Right ventricle myocardium inferior (tissue), 1 donor: ENCODE measurements around the gene LRRC27. TPM values are rescaled to one million over a fixed set of nuclear protein-coding genes. Genes with fewer than 3 reads are reported as not detected.

ENCODE experiments used
- ATAC-seq: fragments of 200-7000 bp; cut with Tn5 transposase; one replicate; pipeline ENCODE4 v1.9.1; 2020; ENCODE audit warnings: mild to moderate bottlenecking, moderate library complexity
- DNase-seq: peaks from one replicate; pipeline ENCODE4 v3.0.0; 2021; ENCODE audit errors: missing footprints
- intact Hi-C: fragments of 100-400 bp; cut with DNase I; formaldehyde crosslinking; loops from one replicate; pipeline ENCODE4 v1.11.0; 2022
- total RNA-seq: library from RNA; stranded (reverse); fragmentation: NEBNext Ultra II Directional; extraction: Animal tissue kit (Norgen Biotek cat#: 25700); gene quantifications from one replicate; pipeline ENCODE4 v1.2.1, GENCODE V29; 2021
- donor health status: DM: no; HTN: yes; CAD: no; lungs with severe emphysema.

Gene LRRC27
- total RNA-seq, 1 donor from 2014 or later: 4.2 TPM

DNA sequence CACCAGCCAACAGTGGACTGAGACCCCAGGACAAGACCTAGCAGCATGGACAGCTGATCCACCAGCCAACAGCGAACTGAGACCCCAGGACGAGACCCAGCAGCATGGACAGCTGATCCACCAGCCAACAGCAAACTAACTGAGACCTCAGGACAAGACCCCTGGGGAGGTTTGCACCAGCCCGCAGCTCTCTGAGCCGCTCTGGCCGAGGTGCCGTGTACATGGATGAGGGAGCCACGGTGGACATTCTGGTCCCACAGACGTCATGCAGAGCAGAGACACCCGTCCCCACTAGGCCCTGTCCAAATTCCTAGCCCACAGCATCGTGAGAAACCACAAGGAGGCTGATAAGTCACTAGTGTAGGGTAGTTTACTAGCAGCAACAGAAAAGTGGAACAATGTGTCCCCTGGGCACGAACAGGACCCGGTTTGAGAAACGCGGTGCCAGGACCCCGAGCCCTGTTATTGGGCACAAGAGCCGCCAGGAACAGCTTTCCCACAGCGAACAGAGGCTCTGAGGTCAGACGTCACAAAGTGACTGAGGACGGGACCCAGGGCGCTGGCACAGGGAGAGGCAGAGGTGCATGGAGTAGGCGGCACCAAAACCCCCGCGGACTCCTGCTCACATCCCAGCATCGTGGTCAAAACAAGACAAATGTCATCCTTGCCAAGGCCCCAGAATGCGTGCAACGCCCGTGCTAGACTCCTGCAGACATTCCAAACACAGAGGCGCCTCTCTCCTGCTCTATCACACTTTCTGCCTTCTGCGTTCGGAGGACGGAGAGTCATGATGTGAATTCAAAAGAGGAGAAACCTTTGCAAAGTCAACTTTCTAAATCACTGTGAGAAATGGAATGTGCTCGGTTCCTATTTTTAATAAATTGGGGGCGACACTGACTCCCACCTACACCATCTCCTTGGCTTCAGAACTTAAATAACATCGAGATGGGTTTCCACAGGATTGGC is 32.3 kb upstream of the LRRC27 start:
- intact Hi-C loops: no loop called here
- ATAC-seq: no peak
- DNase-seq: no peak

DNA sequence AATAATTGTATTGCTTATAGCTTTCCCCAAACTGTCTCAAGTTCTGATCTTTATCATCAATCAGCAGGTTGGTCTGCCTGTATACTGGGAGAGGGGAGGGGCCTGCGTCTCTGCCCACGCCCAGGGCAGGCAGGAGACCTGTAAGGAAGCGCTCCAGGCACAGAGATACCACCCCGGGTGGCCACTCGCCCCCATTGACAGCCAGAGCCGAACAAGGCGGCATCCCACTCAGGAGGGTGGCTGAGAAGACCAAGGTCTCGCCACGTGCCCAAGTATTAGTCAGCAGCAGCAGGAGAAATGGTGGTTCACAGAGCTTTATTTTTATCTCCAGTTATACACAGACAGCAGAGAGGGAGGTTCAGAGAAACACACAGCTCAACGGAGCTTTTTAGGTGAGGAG is 31.4 kb upstream of the LRRC27 start:
- ATAC-seq (no peak), DNase-seq (no peak)
- intact Hi-C loops: no loop called here

DNA sequence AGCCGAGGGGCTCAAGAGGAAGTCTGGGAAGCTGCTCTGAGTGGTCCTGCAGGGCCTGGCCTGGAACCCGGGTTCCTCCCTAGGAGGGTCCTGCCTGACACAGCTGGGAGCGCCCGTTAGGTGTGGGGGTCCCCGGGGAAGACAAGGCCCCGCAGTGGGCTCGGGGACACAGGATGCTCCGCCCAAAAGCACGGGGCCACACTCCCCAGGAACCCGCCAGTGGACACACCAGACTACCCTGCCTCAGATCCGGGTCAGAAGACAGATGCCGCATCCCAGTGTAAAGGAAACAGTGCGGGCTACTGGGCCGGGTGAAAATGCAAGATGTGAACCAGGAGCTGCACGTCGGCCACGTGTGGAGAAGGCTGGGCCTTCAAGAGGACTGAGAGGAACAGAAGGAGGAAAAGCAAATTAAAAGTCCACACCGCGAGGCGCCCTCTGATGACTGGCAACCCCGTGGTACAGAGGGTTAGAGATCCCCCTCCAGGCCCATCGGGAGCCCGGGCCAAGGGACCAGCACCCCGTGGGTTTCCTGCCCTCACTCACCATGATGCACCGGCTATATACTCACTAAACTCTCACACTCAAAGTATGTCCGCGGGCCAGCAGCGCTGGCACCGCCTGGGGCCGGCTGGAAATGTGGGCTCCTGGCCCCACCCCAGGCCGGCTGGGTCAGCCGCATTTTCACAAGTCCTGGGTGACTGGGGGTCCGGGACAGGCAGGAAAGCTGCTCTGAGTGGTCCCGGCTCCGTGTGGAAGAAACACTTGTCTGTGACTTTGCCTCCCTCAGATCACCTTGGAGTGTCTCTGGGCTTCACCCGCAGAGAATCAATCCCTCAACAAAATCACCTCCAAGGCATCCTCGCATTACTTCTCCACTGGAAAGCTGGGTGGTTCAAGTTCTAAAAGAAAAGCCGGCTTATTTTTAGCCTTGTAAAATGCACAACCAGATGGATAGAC is 30.3 kb upstream of the LRRC27 start:
- ATAC-seq: no peak
- intact Hi-C loops: no loop called here
- no peak for DNase-seq

DNA sequence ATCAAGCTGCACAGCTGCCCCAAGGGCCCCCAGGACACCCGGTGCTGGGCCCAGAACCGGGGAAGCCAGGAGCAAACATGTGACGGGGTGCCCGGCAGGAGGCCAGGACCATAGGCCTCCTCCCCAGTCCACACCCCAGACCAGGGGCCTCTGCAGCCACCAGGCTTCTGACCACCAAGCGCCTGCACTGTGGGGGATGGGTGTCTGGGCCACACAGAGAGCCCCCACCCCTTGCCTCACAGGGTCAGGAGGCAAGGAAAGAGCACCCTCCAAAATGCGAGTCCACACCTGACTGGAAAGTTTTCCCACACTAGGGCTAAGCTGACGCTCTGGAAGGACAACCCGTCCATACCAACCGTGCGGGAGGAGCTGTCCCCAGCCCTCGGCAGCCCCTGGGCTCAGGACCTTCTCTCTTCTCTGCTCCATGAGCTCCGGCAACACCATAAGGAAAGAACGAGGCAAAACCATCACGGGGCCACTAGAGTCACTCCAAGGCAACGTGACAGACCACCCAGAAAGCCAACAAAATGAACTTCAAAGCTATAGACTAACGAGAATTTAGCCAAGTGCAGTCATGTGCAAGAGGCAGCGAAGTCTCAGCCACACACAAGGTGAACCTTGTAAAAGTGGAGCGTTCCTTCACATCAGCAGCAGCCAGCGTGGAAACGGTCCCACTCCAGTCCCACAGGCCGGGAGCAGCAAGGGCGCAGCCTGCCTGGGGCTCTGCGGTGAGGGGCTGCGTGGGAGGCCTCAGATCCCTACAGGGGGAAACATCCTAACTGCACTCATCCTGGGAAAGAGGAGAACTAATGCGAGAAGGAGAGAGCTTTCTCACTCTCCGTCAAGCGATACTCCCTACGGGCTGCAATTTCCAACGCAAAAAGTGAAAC is 29.3 kb upstream of the LRRC27 start:
- ATAC-seq (no peak), DNase-seq (no peak)
- intact Hi-C loops: no loop called here

DNA sequence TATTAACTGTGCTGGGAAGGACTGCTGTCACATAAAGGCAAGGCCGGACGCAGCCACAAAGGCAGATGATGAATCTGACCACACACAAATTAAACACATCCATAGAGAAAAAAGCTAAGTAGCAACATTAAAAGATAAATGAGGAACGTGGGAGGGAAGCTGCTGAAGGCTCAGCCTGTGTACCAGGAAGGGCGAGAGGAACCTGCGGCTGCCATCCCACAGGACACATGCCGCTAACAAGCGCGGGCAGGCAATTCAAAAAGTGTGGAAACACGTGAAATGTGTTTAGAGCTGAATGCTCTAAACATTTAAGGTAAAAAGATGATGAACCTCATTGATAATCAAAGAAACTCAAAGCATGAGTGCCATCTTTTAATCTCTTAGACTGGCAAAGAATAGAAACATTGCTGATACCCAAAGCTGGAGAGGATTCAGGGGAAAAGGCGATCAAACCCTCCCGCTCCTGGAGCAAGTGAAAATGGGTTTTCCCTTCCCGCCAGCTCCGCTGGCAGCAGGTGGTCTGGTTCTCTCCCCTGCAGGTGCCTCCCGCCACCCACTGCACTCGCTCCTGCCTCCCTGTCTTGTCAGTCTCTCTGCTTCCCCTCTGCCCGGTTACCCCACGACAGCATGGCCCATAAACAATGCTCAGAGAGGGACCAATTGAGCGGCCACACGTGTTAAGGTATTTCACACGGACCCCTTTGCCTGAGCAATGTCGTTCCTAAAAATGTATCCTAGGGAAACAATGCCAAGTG is 28.5 kb upstream of the LRRC27 start:
- intact Hi-C loops: no loop called here
- DNase-seq (no peak), ATAC-seq (no peak)

DNA sequence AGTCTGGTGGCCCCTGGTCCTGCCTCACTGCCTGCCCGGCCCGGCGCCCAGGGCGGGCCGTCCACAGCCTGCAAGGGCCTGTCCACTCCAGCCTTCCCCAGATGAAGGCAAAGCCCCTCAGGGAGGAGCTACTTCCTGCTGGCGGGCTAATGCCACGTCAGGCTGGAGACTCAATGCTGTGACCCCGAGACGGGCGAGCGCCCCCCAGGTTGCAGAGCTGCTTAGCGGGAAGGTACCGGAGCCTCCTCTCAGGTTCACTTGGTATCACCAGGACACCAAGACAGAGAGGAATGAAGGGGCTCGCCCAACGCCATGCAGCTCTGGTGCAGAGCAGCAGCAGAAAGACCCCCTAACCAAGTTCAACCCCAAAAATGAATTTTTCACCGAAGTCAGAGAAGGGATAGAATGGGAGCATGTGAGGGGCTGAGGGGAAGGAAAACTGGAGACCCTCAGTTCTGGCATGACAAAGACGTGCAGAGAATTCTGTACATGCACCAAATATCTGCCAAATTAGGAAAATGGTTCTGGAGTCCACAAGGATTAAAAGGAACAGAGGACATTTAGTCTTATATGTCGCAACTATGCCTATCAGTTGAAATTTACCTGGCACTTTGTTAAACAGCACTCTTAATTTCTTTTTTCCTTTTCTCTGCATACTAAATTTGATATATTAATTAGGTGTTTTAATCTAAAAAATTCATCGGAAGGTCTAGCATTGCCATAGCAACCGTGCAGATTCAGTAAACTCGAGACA is 27.1 kb upstream of the LRRC27 start:
- DNase-seq (no peak), ATAC-seq (no peak)
- intact Hi-C loops: no loop called here

DNA sequence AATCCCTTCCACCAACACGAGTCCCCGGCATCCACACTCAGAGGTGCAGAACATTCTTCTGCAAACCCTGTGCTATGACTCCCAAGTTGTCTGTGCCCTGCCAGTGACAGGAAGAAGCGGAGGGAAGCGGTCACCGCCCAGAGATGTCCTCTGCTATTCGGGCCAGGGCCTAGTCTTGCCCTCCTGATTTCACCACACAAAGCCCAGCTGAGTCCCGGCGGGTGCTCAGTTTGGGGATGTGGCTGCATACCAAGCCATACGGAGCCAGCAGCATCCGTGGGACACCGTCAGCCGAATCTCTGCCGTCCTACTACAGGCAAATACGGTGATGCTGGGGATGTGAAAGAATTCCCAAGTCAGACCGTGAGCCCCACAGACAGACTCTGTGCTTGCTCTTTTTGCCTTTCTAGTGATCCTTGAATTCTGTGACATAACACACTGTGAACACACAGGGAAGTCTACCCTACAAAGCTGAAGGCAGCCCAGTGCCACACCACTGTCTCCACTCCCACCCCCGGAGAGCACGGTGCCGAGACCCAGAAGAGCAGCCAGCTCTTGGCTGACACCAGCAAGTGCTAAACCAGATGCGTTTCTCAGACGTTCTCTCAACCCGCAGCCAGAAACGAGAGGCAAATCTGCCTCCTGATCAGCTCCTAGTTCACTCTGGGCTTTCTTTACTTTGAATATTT is 26.2 kb upstream of the LRRC27 start:
- ATAC-seq: no peak
- intact Hi-C loops: no loop called here
- DNase-seq: no peak

DNA sequence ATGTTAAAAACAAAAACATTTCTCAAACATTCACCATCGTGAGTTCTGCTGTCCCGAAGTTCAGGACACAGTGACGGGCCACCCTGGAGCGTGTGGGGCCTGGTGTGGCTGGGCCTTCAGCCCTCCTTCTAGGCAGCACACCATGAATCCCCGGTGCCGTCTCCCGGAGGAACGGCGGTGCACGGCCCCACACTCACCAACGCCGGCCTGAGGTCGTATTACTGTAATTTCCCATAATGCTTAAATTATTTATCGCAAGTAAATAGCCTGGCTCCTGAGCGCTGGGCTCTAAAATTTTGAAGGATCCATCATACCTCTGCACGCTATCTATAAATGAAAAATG is 25.7 kb upstream of the LRRC27 start:
- intact Hi-C loops: no loop called here
- no peak for ATAC-seq

DNA sequence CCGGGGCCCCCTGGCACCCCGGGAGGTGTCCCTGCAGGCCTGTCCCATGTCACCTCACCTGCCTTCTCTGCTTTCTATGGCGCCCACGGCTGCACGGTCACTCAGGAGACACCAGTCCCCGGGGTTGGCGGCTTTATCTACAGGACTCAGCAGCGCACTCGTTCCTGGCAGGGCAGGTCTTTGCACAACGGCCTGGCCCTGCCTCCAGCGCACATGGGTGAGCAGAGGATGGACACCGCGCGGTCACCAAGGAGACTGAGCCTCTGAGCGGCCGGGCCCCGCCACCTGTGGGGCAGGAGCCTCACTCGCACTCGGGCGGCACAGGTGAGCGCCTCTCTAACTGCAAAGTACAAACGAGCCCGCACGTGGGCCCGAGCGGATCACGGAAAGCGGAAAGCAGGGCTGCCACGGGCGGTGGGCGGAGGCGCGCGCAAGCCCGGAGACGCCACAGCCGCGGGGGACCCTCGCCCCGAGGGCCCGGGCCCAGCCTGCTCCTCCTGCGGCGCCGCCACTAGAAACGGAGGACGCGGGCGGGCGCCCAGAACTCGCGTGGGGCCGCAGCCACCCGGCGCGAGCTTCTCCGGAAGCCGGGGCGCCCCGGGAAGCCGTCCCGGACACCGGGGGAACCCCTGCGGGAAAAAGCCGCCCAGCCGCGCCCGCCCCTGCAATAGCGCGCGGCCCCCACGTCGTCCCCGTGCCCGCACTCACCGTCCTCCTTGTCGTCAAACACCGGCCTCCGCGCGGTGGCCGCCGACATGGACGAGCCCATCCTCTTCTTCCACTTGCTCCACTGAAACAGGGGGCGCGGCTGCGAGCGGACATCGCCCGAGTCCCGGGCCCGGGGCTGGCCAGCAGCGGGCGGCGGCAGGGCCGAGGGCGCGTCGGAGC is 24.9 kb upstream of the LRRC27 start:
- DNase-seq (no peak), ATAC-seq (no peak)
- intact Hi-C loops: no loop called here

More for the DNA sequence above, 25.7 kb upstream of the LRRC27 start:
- no peak for DNase-seq

DNA sequence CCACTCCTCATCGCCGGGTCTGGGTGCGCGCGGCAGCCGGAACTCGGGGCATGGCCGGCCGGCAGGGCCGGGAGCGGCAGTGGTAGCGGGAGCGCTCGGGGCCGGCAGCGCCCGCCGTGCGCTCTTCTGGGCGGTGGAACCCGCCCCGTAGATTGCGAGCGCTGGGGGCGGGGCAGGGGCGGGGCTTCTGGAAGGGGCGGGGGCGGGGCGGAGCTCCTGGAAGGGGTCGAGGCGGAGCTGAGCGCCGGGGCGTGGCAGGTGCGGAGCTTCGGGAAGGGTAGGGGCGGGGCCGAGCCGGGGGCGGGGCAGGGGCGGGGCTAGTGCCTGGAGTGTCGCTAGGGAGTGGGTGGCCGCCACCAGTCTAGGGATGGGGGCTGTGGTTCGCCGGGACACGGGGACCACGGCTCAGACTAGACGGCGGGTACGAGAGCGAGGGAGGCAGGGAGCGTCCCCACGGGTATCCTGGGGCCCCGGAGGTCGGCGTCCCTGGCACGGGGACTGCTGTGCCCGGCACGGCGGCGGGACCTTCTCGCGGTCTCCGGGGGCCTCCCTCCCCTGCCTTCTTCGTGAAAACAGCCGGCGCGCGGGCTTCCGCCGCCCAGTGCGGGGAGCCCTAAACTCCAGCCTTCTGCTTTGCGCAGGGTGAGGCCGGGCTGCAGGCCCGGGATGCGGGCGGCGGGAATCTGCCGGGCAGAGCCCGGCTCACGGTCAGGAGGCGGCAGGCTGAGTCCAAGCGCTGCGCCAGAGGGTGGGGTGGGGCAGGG is 24.0 kb upstream of the LRRC27 start, which contains the start of gene STK32C:
TSS of gene STK32C (minus strand) at position 128 of the 764 bp plus-strand sequence. CDS start at position 11, 117 bp downstream.
- ATAC-seq (peak; percentile 97), DNase-seq (peak; percentile 98)
- intact Hi-C loops: loop anchor here (1.0 kb wide), 1 partner anchor 28 kb away; no protein-coding TSS in a partner anchor

DNA sequence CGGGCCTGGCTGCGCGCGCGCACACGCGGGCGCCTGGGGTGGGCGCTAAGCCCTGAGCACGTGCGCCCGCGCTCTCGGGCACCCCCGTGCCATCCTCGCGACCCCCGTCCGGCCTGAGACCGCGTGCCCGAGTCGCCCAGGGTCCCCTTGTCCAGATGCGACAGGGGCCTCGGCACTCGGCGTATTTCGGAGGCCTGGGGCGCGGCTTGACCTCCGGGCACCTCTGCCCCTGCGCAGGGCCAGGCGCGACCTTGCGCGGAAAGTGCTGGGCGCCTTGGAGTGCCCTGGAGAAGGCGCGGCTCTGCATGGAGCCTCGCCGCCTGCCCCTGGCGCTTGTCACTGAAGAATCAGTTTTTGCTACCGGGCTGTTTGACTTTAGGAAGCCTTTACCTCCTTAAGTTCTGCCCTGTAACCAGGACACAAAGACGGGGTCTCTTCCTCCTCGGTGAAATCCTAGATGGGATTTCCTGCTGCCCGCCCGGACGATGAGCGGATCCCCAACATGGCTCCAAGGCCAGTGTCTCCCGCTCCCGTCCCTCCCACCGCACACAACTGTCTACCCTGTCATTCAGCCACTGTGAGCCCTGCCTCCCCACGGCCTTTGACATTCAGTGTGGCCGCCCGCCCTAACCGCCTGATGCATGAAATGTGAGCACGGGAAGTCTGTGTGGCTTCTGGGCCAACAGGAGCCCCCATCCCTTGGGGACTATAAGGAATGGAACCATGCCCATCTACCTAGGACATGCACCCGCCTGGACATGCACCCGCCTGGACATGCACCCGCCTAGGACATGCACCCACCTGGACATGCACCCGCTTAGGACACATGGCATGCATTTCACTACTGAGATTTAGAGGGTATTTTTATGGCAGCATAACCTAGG is 23.2 kb upstream of the LRRC27 start:
- ATAC-seq: peak; percentile 4
- DNase-seq: no peak
- intact Hi-C loops: loop anchor here (1.0 kb wide), 1 partner anchor 27 kb away; no protein-coding TSS in a partner anchor

DNA sequence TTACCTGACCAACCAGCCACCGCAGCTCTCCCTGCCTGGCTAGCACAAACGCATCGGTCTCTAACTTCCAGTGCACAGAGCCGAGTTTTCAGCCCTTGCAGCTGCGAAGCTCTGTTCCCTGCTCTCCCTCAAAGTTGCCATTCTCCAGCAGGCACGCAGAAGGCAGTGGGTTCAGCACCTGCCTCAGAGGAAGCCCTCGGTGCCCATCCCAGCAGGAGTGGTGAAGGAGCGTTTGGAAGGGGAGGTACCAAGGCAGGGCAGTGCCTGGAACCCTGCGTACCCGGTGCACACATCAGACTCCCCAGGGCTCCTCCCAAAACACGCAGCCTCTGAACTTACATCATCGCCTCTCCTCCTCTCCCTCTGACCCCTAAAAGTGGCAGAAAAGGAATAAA is 22.5 kb upstream of the LRRC27 start:
- ATAC-seq: no peak
- intact Hi-C loops: no loop called here
- DNase-seq: no peak

DNA sequence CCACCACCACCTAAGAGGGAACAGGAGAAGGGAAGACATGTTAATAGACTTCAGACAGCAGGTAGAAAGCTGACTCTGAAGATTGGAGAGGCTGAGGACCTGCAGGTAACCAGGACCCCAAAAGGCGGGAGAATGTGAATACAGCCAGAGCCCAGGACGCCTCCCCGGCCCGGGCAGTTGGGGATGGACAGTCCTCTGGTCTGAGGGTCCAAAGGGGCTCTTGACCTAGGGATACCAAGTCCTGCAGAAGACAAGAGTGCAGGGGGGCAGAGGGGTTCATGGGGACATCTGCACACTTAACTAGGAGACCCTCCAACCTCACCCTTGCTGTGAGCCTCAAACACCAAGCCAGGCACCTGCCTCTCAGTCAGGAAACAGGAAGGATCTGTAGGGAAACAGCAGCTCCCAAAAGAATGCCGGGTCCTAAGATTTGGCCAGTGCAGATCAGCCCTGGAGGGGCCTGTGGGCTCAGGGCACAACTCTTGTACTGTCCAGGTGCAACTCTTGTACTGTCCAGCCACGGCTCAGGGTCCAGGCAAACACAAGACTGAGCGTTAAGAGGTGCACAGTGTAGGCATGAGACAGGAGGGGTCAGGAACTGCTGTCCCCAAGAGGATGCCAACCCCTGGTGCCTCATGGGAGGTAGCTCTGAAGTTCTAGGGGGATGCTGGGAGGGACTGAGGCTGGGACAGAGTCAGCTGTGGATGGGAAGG is 22.0 kb upstream of the LRRC27 start:
- no peak for ATAC-seq
- intact Hi-C loops: loop anchor here (2.0 kb wide), 1 partner anchor 21 kb away; no protein-coding TSS in a partner anchor

More for the DNA sequence above, 22.0 kb upstream of the LRRC27 start:
- DNase-seq: no peak
